T-cell (primary cell): ENCODE measurements around the gene CRTAP. TPM values are rescaled to one million over a fixed set of nuclear protein-coding genes. Genes with fewer than 3 reads are reported as not detected.
"Not testable (repeated sequence)": the region's sequence is repeated elsewhere in the genome, so short reads cannot be mapped to it uniquely, and the experiment has no call there.

Experiments used
- ATAC-seq, 4 experiments: fragments of 200-7000 bp in 3 of 4; fragments of 150-1000 bp in 1 of 4; cut with Tn5 transposase; replicated peaks in 1 of 4; 1 replicate in 3 of 4; 2 replicates in 1 of 4; pipeline ENCODE4 v1.10.0; 2021; ENCODE audit warnings: moderate library complexity in 3 of 4, mild to moderate bottlenecking in 2 of 4, moderate number of reproducible peaks in 1 of 4
- CTCF ChIA-PET, 2 donors: fragments of 300-600 bp; sonication (Branson Sonifier 250); formaldehyde crosslinking; loops; one replicate each; lab custom pipeline; 2022; ENCODE audit warnings: antibody characterized with exemption in 2 of 2; lab: Charles Lee
- POLR2A ChIA-PET, 2 donors: fragments of 300-600 bp; sonication (Branson Sonifier 250); formaldehyde crosslinking; loops; one replicate each; lab custom pipeline; 2022; ENCODE audit warnings: antibody characterized with exemption in 2 of 2; lab: Charles Lee
- DNase-seq, 35 experiments: peaks; one replicate each; pipeline versions ENCODE4 v3.0.0 to v3.0.0-alpha.2; 2013 to 2023
- H3K27ac ChIP-seq: one replicate; pipeline ENCODE4 v1.5.1; 2013; ENCODE audit warnings: low read length
- H3K27me3 ChIP-seq, 2 experiments: replicated peaks in 1 of 2; 1 replicate in 1 of 2; 2 replicates in 1 of 2; pipeline versions ENCODE4 v1.6.1 to v1.7.0; 2013; ENCODE audit warnings: low read length in 1 of 2, mixed read lengths in 1 of 2; ENCODE audit not compliant: control insufficient read depth in 2 of 2, insufficient read depth in 2 of 2; ENCODE audit errors: extremely low read depth in 1 of 2
- H3K36me3 ChIP-seq, 2 donors: 1 replicate in 1 of 2; 2 replicates in 1 of 2; pipeline versions ENCODE4 v1.6.1 to v1.7.0; 2013; ENCODE audit warnings: low read length in 1 of 2; ENCODE audit not compliant: control insufficient read depth in 2 of 2, insufficient read depth in 1 of 2; ENCODE audit errors: extremely low read depth in 1 of 2
- H3K4me1 ChIP-seq, 2 experiments: 1 replicate in 1 of 2; 2 replicates in 1 of 2; pipeline versions ENCODE4 v1.6.1 to v1.7.0; 2013; ENCODE audit warnings: low read length in 2 of 2, mixed read lengths in 1 of 2; ENCODE audit not compliant: insufficient read depth in 2 of 2, control insufficient read depth in 1 of 2; ENCODE audit errors: extremely low read depth in 1 of 2
- H3K4me3 ChIP-seq, 2 donors: 1 replicate in 1 of 2; 2 replicates in 1 of 2; pipeline versions ENCODE4 v1.5.1 to v1.7.0; 2013; ENCODE audit warnings: mild to moderate bottlenecking in 2 of 2, low read length in 1 of 2, moderate library complexity in 1 of 2; ENCODE audit not compliant: control insufficient read depth in 1 of 2; ENCODE audit errors: extremely low read depth in 1 of 2
- H3K9me3 ChIP-seq: 2 replicates; pipeline ENCODE4 v1.7.0; 2013
- H3K27ac Mint-ChIP-seq, 2 donors: one replicate each; pipeline ENCODE4 v1.8.0; 2020 to 2021; ENCODE audit warnings: mild to moderate bottlenecking in 2 of 2, mixed read lengths in 2 of 2
- H3K27me3 Mint-ChIP-seq, 2 donors: one replicate each; pipeline ENCODE4 v1.8.0; 2021 to 2022; ENCODE audit warnings: mixed read lengths in 2 of 2
- H3K36me3 Mint-ChIP-seq: one replicate; pipeline ENCODE4 v1.8.0; 2021; ENCODE audit warnings: mixed read lengths
- H3K4me1 Mint-ChIP-seq, 3 donors: one replicate each; pipeline ENCODE4 v1.8.0; 2020 to 2022; ENCODE audit warnings: mixed read lengths in 3 of 3, mild to moderate bottlenecking in 1 of 3
- H3K4me3 Mint-ChIP-seq, 3 donors: one replicate each; pipeline ENCODE4 v1.8.0; 2020 to 2022; ENCODE audit warnings: mild to moderate bottlenecking in 3 of 3, mixed read lengths in 3 of 3, moderate library complexity in 3 of 3
- H3K9me3 Mint-ChIP-seq, 3 donors: one replicate each; pipeline ENCODE4 v1.8.0; 2020 to 2022; ENCODE audit warnings: mixed read lengths in 3 of 3
- WGBS: methylation state at CpG from one replicate; pipeline ENCODE4 v1.1.5; 2013; ENCODE audit warnings: missing lambda C conversion rate; ENCODE audit not compliant: insufficient coverage; 5-methylcytosine and 5-hydroxymethylcytosine counted together
- total RNA-seq, 35 experiments: library from RNA in 6 of 35; stranded (reverse) in 6 of 35; fragments of 120-200 nt in 1 of 35; gene quantifications; one replicate each; pipeline versions ENCODE4 v1.2.1 to v1.2.4 and lab custom pipeline; 2013 to 2026

Gene CRTAP
- total RNA-seq, 5 donors from 2014 or later (not counting 1 experiment from before 2014, with no cell fraction given) = 27.8 to 65.7 (median 52.4) TPM

GRCh38 chr3:33139006-33139623 lies 25.3 kb downstream of the CRTAP start:
- not testable (repeated sequence) for H3K27ac ChIP-seq, H3K27ac Mint-ChIP-seq, DNase-seq, H3K27me3 Mint-ChIP-seq, H3K9me3 ChIP-seq, H3K9me3 Mint-ChIP-seq, H3K4me1 ChIP-seq, H3K27me3 ChIP-seq, H3K4me3 Mint-ChIP-seq, ATAC-seq, H3K4me1 Mint-ChIP-seq, H3K4me3 ChIP-seq
- peaks cover 61% of the 10 kb centered on the region for H3K36me3 Mint-ChIP-seq
- POLR2A ChIA-PET = interaction anchor here in 1 of 2 donors (0.6 kb wide), 1 partner anchor 62 kb away, joined by 3 read pairs; no protein-coding TSS in a partner anchor
- CTCF ChIA-PET = interaction anchor here in 1 of 2 donors (0.6 kb wide), 1 partner anchor 412 kb away, joined by 4 read pairs; no protein-coding TSS in a partner anchor
- H3K36me3 ChIP-seq = peaks cover 1 to 33% of the 10 kb centered on the region in 2 donors
- WGBS = 85% methylated on average over 5 of the region's 8 CpGs

- H3K27ac ChIP-seq = no peak overlapping the region
- no peaks in the 10 kb centered on the region for H3K9me3 ChIP-seq
- Mint-ChIP-seq H3K9me3 (no peaks in the 10 kb centered on the region), H3K27me3 (no peaks in the 10 kb centered on the region), H3K4me3 (no peak overlapping the region), H3K27ac (no peak overlapping the region), H3K4me1 (no peaks in the 10 kb centered on the region), H3K36me3 (peaks cover 53% of the 10 kb centered on the region)
- DNase-seq (no peak), ATAC-seq (no peak)
- no peak overlapping the region for H3K4me3 ChIP-seq
- no CpG with 5 or more reads among the region's 2 CpGs for WGBS
- ChIA-PET CTCF (no interaction called here), POLR2A (no interaction called here)
- no peaks in the 10 kb centered on the region for H3K4me1 ChIP-seq
- no peaks in the 10 kb centered on the region for H3K27me3 ChIP-seq
- H3K36me3 ChIP-seq = peaks cover 3 to 26% of the 10 kb centered on the region in 2 donors
These were observed 26.2 kb downstream of the CRTAP start for GRCh38 chr3:33139996-33140395.

GRCh38 chr3:33141006-33141405 lies 27.2 kb downstream of the CRTAP start:
- Histone ChIP-seq H3K36me3 (peaks cover 3 to 27% of the 10 kb centered on the region in 2 donors), H3K27me3 (no peaks in the 10 kb centered on the region), H3K9me3 (no peaks in the 10 kb centered on the region), H3K27ac (no peak overlapping the region), H3K4me3 (no peak overlapping the region), H3K4me1 (no peaks in the 10 kb centered on the region)
- ChIA-PET POLR2A (no interaction called here), CTCF (interaction anchor here in 1 of 2 donors (1.0 kb wide), 1 partner anchor 9 kb away, joined by 5 read pairs; no protein-coding TSS in a partner anchor)
- DNase-seq = no peak
- Mint-ChIP-seq H3K4me1 (no peaks in the 10 kb centered on the region), H3K27ac (no peak overlapping the region), H3K36me3 (peaks cover 46% of the 10 kb centered on the region), H3K27me3 (no peaks in the 10 kb centered on the region), H3K9me3 (no peaks in the 10 kb centered on the region), H3K4me3 (no peak overlapping the region)
- no peak for ATAC-seq
- 92% methylated on average over 2 of the region's 3 CpGs for WGBS

- Histone ChIP-seq H3K9me3 (no peaks in the 10 kb centered on the region), H3K27ac (no peak overlapping the region), H3K36me3 (peaks cover 3 to 24% of the 10 kb centered on the region in 2 donors), H3K4me1 (no peaks in the 10 kb centered on the region), H3K4me3 (no peak overlapping the region), H3K27me3 (no peaks in the 10 kb centered on the region)
- H3K27ac Mint-ChIP-seq = no peak overlapping the region
- peaks cover 32% of the 10 kb centered on the region for H3K36me3 Mint-ChIP-seq
- ChIA-PET POLR2A (no interaction called here), CTCF (no interaction called here)
- no peaks in the 10 kb centered on the region for H3K9me3 Mint-ChIP-seq
- WGBS = no CpG with 5 or more reads among the region's 1 CpG
- H3K4me3 Mint-ChIP-seq = no peak overlapping the region
- no peak for ATAC-seq
- DNase-seq = peak in 13 of 35 experiments; percentile 4 to 44 (median 13)
- no peaks in the 10 kb centered on the region for H3K27me3 Mint-ChIP-seq
- no peaks in the 10 kb centered on the region for H3K4me1 Mint-ChIP-seq
These were observed 30.6 kb downstream of the CRTAP start for GRCh38 chr3:33144433-33144832.

- H3K27ac ChIP-seq = no peak overlapping the region
- POLR2A ChIA-PET = no interaction called here
- H3K36me3 ChIP-seq = peaks cover 3 to 22% of the 10 kb centered on the region in 2 donors
- H3K9me3 ChIP-seq = no peaks in the 10 kb centered on the region
- H3K27me3 ChIP-seq = no peaks in the 10 kb centered on the region
- no peak overlapping the region for H3K27ac Mint-ChIP-seq
- H3K27me3 Mint-ChIP-seq = no peaks in the 10 kb centered on the region
- H3K36me3 Mint-ChIP-seq = peaks cover 32% of the 10 kb centered on the region
- H3K4me1 Mint-ChIP-seq = no peaks in the 10 kb centered on the region
- WGBS = 91% methylated on average over 9 of the region's 16 CpGs
- DNase-seq (no peak), ATAC-seq (no peak)
- CTCF ChIA-PET = interaction anchor here in 1 of 2 donors (0.7 kb wide), 1 partner anchor 14 kb away, joined by 3 read pairs; no protein-coding TSS in a partner anchor
- no peaks in the 10 kb centered on the region for H3K4me1 ChIP-seq
- no peaks in the 10 kb centered on the region for H3K9me3 Mint-ChIP-seq
- H3K4me3 ChIP-seq = no peak overlapping the region
- no peak overlapping the region for H3K4me3 Mint-ChIP-seq
These were observed 31.5 kb downstream of the CRTAP start for GRCh38 chr3:33145221-33145900.

- no peaks in the 10 kb centered on the region for H3K27me3 Mint-ChIP-seq
- CTCF ChIA-PET = interaction anchor here in 1 of 2 donors (0.7 kb wide), 1 partner anchor 14 kb away, joined by 3 read pairs; no protein-coding TSS in a partner anchor
- POLR2A ChIA-PET = no interaction called here
- Histone ChIP-seq H3K4me3 (no peak overlapping the region), H3K27me3 (no peaks in the 10 kb centered on the region), H3K4me1 (no peaks in the 10 kb centered on the region), H3K27ac (no peak overlapping the region), H3K9me3 (no peaks in the 10 kb centered on the region), H3K36me3 (peaks cover 3 to 22% of the 10 kb centered on the region in 2 donors)
- H3K4me1 Mint-ChIP-seq = no peaks in the 10 kb centered on the region
- H3K27ac Mint-ChIP-seq = no peak overlapping the region
- DNase-seq (no peak), ATAC-seq (no peak)
- peaks cover 26% of the 10 kb centered on the region for H3K36me3 Mint-ChIP-seq
- H3K9me3 Mint-ChIP-seq = no peaks in the 10 kb centered on the region
- 72% methylated on average over 4 of the region's 9 CpGs for WGBS
- H3K4me3 Mint-ChIP-seq = no peak overlapping the region
These were observed 32.2 kb downstream of the CRTAP start for GRCh38 chr3:33145901-33146580.
